K562 (cell line): ENCODE data around the gene RNF34. TPM values are rescaled to one million over a fixed set of nuclear protein-coding genes. Genes with fewer than 3 reads are reported as not detected.
A peak's percentile ranks its signal among the peaks of the same experiment; 100 is the strongest.

Source experiments
- CBX1 ChIP-seq: sonication (generic); IDR thresholded peaks from 2 replicates; pipeline ENCODE4 v1.6.1; 2016; ENCODE audit warnings: antibody characterized with exemption, low read depth, mild to moderate bottlenecking
- CREM ChIP-seq: IDR thresholded peaks from 2 replicates; pipeline ENCODE4 v1.6.1; 2014; ENCODE audit warnings: antibody characterized with exemption, low read depth
- FOXM1 ChIP-seq, 2 experiments: fragments of 450-650 bp in 1 of 2; sonication (generic) in 1 of 2; formaldehyde crosslinking in 1 of 2; IDR thresholded peaks; 2 replicates each; pipeline versions ENCODE4 v1.6.1 to v1.9.0; 2017 to 2022; ENCODE audit warnings: low read depth in 2 of 2, mild to moderate bottlenecking in 2 of 2, missing genetic modification reagents in 1 of 2, moderate library complexity in 1 of 2
- GABPA ChIP-seq: fragments of 200-800 bp; sonication (Bioruptor generic); conservative IDR thresholded peaks from 2 replicates; pipeline ENCODE4 v1.6.1; 2016; ENCODE audit warnings: low read depth, missing genetic modification characterization, missing compliant biosample characterization
- KDM2B ChIP-seq: fragments of 250-450 bp; sonication (Bioruptor Pico); IDR thresholded peaks from 2 replicates; pipeline ENCODE4 v1.8.0; 2021; ENCODE audit warnings: mild to moderate bottlenecking, moderate library complexity
- MYC ChIP-seq, 2 experiments: fragments of 250-450 bp in 1 of 2; sonication (Bioruptor Pico) in 1 of 2; IDR thresholded peaks; 2 replicates each; pipeline versions ENCODE4 v1.5.1 to v1.6.1; 2012 to 2021; ENCODE audit warnings: low read depth in 2 of 2, borderline replicate concordance in 1 of 2, improper control_type of control experiment in 1 of 2, low read length in 1 of 2, mild to moderate bottlenecking in 1 of 2, moderate library complexity in 1 of 2
- NCOA1 ChIP-seq: fragments of 450-650 bp; IDR thresholded peaks from 2 replicates; pipeline ENCODE4 v1.6.1; 2016; ENCODE audit warnings: low read depth
- NELFE ChIP-seq: IDR thresholded peaks from 2 replicates; pipeline ENCODE4 v1.6.1; 2011; ENCODE audit warnings: mild to moderate bottlenecking; ENCODE audit not compliant: insufficient read depth, insufficient read length
- PCBP1 ChIP-seq: fragments of 200-400 bp; formaldehyde crosslinking; IDR thresholded peaks from 2 replicates; pipeline ENCODE4 v1.6.1; 2018; ENCODE audit warnings: mild to moderate bottlenecking, low read depth, low read length; ENCODE audit not compliant: poor library complexity, severe bottlenecking
- SIN3A ChIP-seq, 2 experiments: fragments of 150-350 bp in 1 of 2; IDR thresholded peaks; 2 replicates each; pipeline ENCODE4 v1.6.1; 2011 to 2016; ENCODE audit warnings: borderline replicate concordance in 2 of 2, low read depth in 2 of 2, low read length in 2 of 2, mild to moderate bottlenecking in 2 of 2, moderate library complexity in 2 of 2; ENCODE audit not compliant: control insufficient read depth in 1 of 2
- ZBTB7A ChIP-seq: IDR thresholded peaks from 2 replicates; pipeline ENCODE4 v1.6.1; 2011; ENCODE audit warnings: low read depth, mild to moderate bottlenecking, low read length, moderate library complexity, borderline replicate concordance; ENCODE audit not compliant: control insufficient read depth
- polyA plus RNA-seq, 8 experiments: library from polyadenylated mRNA; depleted of rRNA in 4 of 8; stranded (reverse) in 5 of 8; unstranded in 3 of 8; fragments of >200 nt; fragmentation: Nextera tagmentation in 2 of 8; fragmentation: Illumina TruSeq in 1 of 8; extraction: Ambion mirVana in 2 of 8; extraction: Trizol in 1 of 8; gene quantifications; 2 replicates each; pipeline versions ENCODE4 v1.2.1 to v1.2.3, GENCODE V29; 2011 to 2014; ENCODE audit warnings: inconsistent platforms in 1 of 8, missing spikeins in 1 of 8
- total RNA-seq, 7 experiments: library from RNA; depleted of rRNA in 6 of 7; stranded (reverse); fragments of >200 nt in 6 of 7; fragmentation: Illumina TruSeq in 2 of 7; extraction: Trizol in 2 of 7; gene quantifications; 2 replicates each; pipeline versions ENCODE4 v1.2.1 to v1.2.3, GENCODE V29; 2011 to 2021; ENCODE audit warnings: low replicate concordance in 1 of 7
- TF ChIP-seq, protein P1 (sequence below): sonication (generic); formaldehyde crosslinking; IDR thresholded peaks from 2 replicates; pipeline ENCODE4 v1.8.0; 2022; ENCODE audit warnings: missing genetic modification reagents, mild to moderate bottlenecking, moderate library complexity, borderline replicate concordance
- TF ChIP-seq, protein P2 (sequence below): sonication (generic); formaldehyde crosslinking; IDR thresholded peaks from 2 replicates; pipeline ENCODE4 v1.8.1; 2023; ENCODE audit warnings: missing genetic modification reagents, mild to moderate bottlenecking, borderline replicate concordance
- TF ChIP-seq, protein P3 (sequence below), 3 experiments: fragments of 200-800 bp in 1 of 3; fragments of 250-450 bp in 1 of 3; fragments of 450-650 bp in 1 of 3; sonication (Bioruptor Pico) in 1 of 3; sonication (Bioruptor generic) in 1 of 3; formaldehyde crosslinking in 1 of 3; IDR thresholded peaks; 2 replicates each; pipeline versions ENCODE4 v1.6.1 to v1.8.0; 2016 to 2022; ENCODE audit warnings: mild to moderate bottlenecking in 2 of 3, missing genetic modification characterization in 2 of 3, missing compliant biosample characterization in 1 of 3, moderate library complexity in 1 of 3

The RNF34 gene
- total and polyA plus RNA-seq, 9 of the 15 experiments (the other 6 are each of a cell fraction or from before 2014, with no cell fraction given): 41.7 to 88.9 (median 54.1) TPM

DNA sequence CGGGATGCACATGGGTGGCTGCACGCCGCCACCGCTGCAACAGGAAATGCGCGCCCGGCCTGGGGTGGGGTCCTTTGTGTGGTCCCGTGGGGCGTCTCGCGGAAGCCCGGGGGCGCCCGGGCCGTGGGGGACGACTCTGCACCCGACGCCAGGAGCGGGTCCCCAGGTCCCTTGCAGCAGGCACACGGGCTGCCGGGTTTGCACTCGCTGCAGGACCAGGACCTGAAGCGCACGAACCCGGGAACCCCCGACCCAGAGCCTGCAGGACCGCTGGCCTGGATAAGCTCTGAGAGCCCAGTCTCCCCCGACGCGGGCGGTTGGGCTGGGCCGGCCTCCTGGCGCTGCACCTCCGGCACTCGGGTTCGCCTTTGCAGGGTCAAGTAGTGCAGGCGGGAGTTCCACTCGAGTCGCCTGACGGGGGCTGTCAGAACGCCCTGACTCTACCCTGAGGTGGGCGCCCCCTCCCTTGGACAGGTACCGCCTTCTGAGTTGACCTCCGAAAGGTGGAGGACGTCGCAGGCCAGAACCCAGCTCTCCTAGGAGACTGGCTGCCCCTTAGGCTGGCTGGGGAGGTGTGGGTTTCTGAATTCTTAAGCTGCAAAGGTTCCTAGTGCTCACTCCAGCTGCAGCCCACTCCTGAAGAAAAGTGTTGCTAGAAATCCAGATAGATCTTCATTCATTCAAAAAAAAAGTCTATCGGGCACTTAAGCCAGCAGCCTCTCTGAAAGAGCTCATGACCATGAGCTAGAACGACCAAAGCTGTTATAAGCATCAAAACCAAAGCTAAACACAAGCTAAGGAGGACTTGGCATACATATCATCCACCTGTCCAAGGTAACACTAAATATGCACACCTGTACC is 68.0 kb downstream of the RNF34 start (continued):
- TF ChIP-seq CREM: peak; percentile 1; the same call in 1 of the 2 replicates
- TF ChIP-seq PCBP1: peak; percentile 23
- TF ChIP-seq CBX1: no peak
- TF ChIP-seq SIN3A (IDR thresholded peaks at IDR 0.05; ENCODE audit: borderline replicate concordance in 2 of 2, control insufficient read depth in 1 of 2, low read depth in 2 of 2, low read length in 2 of 2): 0 out of 4 replicates have a peak, but pooled peaks of 1 of the 2 experiments have one; percentile 93
- no peak; the same call in 1 of the 2 replicates for TF ChIP-seq MYC (IDR thresholded peaks at IDR 0.05; ENCODE audit: low read depth, low read length)
- TF ChIP-seq MYC (CRISPR knock-in tag; IDR thresholded peaks at IDR 0.05; ENCODE audit: borderline replicate concordance, low read depth): no peak
- TF ChIP-seq, protein P1, sequence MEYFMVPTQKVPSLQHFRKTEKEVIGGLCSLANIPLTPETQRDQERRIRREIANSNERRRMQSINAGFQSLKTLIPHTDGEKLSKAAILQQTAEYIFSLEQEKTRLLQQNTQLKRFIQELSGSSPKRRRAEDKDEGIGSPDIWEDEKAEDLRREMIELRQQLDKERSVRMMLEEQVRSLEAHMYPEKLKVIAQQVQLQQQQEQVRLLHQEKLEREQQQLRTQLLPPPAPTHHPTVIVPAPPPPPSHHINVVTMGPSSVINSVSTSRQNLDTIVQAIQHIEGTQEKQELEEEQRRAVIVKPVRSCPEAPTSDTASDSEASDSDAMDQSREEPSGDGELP (CRISPR knock-in tag): peak; percentile 48; the same call in 1 of the 2 replicates
- TF ChIP-seq NCOA1: no peak
- TF ChIP-seq NELFE: no peak
- TF ChIP-seq, protein P2, sequence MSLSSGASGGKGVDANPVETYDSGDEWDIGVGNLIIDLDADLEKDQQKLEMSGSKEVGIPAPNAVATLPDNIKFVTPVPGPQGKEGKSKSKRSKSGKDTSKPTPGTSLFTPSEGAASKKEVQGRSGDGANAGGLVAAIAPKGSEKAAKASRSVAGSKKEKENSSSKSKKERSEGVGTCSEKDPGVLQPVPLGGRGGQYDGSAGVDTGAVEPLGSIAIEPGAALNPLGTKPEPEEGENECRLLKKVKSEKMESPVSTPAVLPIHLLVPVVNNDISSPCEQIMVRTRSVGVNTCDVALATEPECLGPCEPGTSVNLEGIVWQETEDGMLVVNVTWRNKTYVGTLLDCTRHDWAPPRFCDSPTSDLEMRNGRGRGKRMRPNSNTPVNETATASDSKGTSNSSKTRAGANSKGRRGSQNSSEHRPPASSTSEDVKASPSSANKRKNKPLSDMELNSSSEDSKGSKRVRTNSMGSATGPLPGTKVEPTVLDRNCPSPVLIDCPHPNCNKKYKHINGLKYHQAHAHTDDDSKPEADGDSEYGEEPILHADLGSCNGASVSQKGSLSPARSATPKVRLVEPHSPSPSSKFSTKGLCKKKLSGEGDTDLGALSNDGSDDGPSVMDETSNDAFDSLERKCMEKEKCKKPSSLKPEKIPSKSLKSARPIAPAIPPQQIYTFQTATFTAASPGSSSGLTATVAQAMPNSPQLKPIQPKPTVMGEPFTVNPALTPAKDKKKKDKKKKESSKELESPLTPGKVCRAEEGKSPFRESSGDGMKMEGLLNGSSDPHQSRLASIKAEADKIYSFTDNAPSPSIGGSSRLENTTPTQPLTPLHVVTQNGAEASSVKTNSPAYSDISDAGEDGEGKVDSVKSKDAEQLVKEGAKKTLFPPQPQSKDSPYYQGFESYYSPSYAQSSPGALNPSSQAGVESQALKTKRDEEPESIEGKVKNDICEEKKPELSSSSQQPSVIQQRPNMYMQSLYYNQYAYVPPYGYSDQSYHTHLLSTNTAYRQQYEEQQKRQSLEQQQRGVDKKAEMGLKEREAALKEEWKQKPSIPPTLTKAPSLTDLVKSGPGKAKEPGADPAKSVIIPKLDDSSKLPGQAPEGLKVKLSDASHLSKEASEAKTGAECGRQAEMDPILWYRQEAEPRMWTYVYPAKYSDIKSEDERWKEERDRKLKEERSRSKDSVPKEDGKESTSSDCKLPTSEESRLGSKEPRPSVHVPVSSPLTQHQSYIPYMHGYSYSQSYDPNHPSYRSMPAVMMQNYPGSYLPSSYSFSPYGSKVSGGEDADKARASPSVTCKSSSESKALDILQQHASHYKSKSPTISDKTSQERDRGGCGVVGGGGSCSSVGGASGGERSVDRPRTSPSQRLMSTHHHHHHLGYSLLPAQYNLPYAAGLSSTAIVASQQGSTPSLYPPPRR (CRISPR knock-in tag): 0 out of 2 replicates have a peak, but pooled peaks have one; percentile 27
- peak; percentile 51; the same call in 1 of the 2 replicates for TF ChIP-seq GABPA (tag)
- TF ChIP-seq, protein P3, sequence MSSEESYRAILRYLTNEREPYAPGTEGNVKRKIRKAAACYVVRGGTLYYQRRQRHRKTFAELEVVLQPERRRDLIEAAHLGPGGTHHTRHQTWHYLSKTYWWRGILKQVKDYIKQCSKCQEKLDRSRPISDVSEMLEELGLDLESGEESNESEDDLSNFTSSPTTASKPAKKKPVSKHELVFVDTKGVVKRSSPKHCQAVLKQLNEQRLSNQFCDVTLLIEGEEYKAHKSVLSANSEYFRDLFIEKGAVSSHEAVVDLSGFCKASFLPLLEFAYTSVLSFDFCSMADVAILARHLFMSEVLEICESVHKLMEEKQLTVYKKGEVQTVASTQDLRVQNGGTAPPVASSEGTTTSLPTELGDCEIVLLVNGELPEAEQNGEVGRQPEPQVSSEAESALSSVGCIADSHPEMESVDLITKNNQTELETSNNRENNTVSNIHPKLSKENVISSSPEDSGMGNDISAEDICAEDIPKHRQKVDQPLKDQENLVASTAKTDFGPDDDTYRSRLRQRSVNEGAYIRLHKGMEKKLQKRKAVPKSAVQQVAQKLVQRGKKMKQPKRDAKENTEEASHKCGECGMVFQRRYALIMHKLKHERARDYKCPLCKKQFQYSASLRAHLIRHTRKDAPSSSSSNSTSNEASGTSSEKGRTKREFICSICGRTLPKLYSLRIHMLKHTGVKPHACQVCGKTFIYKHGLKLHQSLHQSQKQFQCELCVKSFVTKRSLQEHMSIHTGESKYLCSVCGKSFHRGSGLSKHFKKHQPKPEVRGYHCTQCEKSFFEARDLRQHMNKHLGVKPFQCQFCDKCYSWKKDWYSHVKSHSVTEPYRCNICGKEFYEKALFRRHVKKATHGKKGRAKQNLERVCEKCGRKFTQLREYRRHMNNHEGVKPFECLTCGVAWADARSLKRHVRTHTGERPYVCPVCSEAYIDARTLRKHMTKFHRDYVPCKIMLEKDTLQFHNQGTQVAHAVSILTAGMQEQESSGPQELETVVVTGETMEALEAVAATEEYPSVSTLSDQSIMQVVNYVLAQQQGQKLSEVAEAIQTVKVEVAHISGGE (CRISPR knock-in tag; IDR thresholded peaks at IDR 0.05): peak in 1 of 3 experiments; percentile 47; a peak in 1 of 6 replicates
- peak; percentile 86; the same call in 1 of the 2 replicates for TF ChIP-seq KDM2B
- no peak for TF ChIP-seq FOXM1 (IDR thresholded peaks at IDR 0.05; ENCODE audit: low read depth)
- 0 out of 2 replicates have a peak, but pooled peaks have one; percentile 24 for TF ChIP-seq FOXM1 (CRISPR knock-in tag; IDR thresholded peaks at IDR 0.05; ENCODE audit: low read depth)
- peak; percentile 9; the same call in 1 of the 2 replicates for TF ChIP-seq ZBTB7A
